Stimulated activated CD4-positive, alpha-beta T cell treated with anti-CD3 and anti-CD28 coated beads, Interleukin-2, amount 100 ng/mL, for 4 hours (primary cell): ENCODE results near the gene ARID4B.

Source experiments
- DNase-seq: peaks from one replicate; pipeline ENCODE4 v3.0.0-alpha.2; 2020; ENCODE audit warnings: low read depth

The ARID4B gene

DNA sequence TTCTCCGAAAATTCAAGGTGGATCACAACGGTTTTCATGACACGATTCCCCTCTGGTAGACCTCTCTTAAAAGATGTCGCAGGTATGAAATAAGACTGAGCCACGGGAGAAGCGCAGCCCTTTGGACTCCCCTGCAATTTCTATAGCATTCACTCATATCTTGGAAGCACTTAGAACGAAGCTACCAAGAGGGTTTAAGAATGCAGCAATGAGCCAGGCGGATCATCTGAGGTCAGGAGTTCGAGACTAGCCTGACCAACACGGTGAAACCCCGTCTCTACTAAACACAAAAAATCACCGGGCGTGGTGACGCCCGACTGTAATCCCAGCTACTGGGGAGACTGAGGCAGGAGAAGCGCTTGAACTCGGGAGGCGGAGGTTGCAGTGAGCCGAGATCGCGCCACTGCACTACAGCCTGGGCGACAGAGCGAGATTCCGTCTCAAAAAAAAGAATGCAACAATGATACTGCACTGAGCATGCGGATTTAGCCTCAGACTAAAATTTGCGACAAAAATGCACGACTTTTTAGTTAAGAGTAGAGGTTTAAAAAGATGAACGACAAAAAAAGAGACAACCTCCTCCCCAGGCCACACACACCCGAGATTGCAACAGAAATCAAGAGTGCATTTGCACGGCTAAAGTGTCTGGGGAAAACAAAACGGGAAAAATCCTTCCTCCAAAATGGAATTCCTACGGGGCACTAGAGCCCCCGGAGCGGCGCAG, 200.1 kb downstream of the ARID4B start:
- DNase-seq: no peak

DNA sequence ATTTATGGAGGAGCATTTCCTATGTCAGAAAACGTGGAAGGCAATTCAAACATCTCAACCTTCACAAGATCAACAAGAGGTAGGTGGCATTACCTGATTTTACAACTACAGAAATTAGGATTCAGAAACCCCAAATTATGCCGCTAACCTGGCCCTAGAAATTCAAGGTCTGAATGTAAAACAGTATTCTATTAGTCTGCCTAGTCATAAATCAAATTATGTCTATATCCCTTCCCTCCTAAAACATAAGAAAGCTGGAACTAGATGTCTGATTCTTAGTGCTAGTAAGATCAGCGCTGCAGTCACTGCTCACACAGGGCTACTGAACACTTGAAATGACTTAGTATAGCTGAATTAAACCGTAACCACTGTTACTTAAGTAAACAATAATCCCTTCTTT, 200.8 kb downstream of the ARID4B start:
- no peak for DNase-seq

DNA sequence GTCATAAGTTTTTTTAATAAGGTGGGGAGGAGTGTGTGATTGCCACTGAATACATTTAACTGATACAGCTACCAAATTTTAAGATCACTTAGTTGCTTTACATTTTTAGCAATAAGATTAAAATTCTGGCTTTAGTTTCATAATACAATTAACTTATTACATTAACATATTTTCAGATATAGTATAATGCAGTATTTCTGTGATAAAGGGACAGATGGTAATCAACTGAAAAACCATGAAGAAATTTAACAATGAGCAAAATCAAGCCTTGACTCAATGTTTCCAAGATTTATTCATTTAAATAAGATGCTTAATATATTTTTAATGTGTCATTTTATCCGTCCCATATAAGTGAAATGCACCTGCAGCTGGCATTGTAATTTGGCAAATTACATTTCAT, 203.3 kb downstream of the ARID4B start:
- no peak for DNase-seq

GRCh38 chr1:235124111-235124510, 203.9 kb downstream of the ARID4B start:
- DNase-seq: no peak

GRCh38 chr1:235122348-235122747, 205.6 kb downstream of the ARID4B start:
- no peak for DNase-seq
